HG03457 (cell line): ENCODE measurements around the gene TMEM185A.
"Not testable (repeated sequence)": the region's sequence is repeated elsewhere in the genome, so short reads cannot be mapped to it uniquely, and the experiment has no call there.

Experiments
- ATAC-seq: cut with Tn5 transposase; IDR thresholded peaks from one replicate; pipeline ENCODE4 v1.9.1; 2021; ENCODE audit warnings: moderate number of reproducible peaks; ENCODE audit not compliant: unreplicated experiment

TMEM185A gene

DNA sequence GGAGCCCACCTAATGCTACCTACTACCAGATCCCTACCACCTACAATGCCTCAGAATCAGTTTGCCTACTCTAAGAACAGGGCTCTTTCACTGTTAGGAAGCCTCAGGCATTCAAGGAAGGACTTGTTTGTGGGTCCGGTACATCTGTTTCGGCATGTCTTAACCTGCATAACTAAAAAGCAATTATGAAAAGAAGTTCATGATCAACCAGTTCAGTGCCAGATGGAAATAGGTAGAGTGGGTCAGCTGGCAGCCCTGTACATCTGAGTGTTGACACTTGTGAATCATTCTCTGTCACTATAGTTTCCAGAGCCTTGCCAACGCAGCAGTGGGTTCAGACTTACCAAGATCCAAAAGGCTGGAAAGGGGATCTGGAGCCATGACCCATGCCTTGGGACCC is 3.3 kb downstream of the TMEM185A start:
- no peak for ATAC-seq

DNA sequence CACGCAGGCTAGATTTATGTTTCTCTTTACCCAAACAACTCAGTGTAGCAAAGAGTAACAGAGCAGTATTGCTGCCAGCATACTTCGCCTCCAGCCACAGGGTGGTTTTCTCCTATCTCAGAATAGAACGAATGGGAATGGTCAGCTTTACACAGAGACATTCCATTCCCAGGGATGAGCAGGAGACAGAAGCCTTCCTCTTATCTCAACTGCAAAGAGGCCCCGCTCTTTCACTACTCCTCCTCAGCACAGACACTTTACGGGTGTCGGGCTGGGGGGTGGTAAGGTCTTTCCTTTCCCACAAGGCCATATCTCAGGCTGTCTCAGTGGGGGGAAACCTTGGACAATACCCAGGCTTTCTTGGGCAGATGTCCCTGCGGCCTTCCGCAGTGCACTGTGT is 4.8 kb downstream of the TMEM185A start:
- not testable (repeated sequence) for ATAC-seq

DNA sequence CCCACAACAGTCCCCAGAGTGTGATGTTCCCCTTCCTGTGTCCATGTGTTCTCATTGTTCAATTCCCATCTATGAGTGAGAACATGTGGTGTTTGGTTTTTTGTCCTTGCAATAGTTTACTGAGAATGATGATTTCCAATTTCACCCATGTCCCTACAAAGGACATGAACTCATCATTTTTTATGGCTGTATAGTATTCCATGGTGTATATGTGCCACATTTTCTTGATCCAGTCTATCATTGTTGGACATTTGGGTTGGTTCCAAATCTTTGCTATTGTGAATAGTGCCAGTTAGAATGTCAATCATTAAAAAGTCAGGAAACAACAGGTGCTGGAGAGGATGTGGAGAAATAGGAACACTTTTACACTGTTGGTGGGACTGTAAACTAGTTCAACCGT is 11.9 kb downstream of the TMEM185A start:
- not testable (repeated sequence) for ATAC-seq

DNA sequence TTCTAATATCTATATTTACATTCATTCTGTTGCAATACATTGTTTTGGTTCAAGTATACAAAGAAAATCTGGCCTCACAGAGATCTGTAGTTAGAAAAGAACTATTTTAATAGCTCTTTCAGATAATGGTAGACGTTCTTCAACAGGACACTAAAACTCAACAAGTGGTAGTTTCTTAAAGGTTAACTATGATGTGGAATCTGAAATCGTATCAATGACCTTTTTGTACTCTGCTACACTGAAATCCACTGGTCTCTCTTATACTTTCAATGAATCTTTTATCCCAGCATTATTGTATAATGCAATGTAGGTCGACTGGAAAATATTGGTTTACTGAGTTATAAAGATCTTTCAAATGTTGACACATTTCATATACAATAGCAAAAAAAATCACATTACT is 12.7 kb downstream of the TMEM185A start:
- no peak for ATAC-seq

DNA sequence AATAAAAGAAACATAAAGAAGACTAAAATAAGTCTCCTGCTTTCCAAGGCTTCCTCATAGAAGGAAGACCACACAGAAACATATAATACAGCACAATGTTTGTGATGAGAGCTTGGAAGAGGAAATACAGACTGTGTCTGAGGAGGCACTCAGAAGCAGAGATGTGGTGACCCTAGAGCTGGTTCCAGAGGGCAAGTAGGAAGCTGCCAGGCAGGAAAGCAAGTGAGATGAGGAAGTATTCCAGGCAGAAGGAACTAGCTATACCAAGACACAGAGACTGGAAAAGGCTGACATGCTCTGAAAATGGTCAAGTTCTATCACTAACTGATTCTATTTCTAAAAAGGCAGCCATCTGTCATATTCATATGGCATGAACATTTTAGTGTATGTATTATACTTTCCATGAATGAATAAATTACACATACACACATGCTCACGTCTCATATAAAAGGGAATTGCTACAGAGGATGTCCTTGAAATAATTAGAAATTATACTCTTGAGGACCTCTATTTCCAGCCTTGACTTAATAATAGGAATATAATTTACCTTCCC is 19.9 kb downstream of the TMEM185A start:
- ATAC-seq, result no peak

DNA sequence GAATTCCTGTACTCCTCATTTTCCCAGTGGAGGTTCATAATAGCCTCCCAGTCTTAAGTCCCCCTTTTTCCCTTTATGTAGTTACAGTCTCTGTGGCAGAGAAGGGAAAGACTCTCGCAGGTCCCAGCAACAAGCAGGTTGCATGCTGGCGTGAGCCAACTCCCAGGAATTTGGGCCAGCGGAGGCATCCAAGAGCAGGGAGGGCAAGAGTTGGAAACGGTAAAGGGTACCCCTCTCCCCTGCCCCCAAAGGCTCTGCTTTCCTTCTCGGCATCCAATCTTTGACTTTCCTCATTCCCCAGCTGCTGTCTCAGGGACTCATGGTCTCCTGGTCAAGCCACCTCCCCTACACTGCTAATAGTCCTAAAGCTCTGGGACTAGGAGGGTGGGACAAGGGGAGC is 21.1 kb downstream of the TMEM185A start:
- ATAC-seq, result no peak

DNA sequence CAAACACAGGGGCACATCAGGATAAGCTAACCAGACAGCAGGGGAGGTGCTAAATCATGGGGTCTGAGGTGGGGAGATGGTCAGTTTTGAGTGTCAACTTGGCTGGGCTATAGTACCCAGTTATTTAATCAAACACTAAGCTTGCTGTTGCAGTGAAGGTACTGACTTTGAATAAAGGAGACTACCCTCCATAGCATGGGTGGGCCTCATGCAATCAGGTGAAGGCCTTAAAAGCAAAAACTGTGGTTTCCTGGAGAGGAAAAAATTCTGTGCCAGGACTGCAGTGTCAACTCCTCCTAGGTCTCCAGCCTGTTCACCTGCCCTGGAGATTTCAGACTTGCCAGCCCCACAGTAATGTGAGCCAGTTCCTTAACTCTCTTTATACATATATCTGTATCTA is 23.9 kb downstream of the TMEM185A start:
- ATAC-seq, result no peak

DNA sequence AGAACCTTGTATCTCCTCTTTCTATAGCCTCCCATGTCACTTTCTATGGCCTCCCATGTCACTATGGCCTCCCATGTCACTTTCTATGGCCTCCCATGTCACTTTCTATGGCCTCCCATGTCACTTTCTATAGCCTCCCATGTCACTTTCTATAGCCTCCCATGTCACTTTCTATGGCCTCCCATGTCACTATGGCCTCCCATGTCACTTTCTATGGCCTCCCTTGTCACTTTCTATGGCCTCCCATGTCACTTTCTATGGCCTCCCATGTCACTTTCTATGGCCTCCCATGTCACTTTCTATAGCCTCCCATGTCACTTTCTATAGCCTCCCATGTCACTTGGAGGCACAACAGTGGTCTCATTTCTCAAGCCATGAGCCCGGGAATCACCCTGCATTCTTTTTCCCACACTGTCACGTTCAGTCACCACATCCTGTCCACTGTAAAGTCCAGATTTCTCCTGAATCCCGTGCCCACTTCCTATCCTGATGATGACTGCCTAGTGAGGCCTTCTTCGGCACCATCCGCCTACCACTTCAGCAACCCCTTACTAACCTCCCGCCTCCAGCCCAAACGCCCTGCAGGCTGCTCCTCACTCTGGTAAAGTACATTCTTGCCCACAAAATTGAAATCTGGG is 26.2 kb downstream of the TMEM185A start:
- not testable (repeated sequence) for ATAC-seq

DNA sequence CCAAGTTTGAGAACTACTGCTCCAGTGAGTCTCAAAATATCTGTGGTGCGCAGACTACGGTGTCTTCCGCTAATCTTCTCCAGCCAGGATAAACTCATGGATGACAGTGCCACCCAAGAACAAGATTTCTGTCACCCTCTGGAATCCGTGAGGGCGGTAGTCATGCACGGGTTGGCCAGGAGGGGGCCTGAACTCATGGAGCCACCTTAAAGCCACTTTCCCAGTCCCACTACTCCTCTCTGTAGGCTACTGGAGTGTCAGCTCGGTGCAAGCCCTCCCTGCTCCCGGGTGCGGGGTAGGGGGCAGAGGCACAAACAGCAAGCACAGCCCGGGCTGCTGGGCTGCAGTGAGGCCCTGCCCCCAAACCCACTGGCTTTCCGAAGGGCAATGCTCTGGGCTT is 33.0 kb downstream of the TMEM185A start:
- not testable (repeated sequence) for ATAC-seq

DNA sequence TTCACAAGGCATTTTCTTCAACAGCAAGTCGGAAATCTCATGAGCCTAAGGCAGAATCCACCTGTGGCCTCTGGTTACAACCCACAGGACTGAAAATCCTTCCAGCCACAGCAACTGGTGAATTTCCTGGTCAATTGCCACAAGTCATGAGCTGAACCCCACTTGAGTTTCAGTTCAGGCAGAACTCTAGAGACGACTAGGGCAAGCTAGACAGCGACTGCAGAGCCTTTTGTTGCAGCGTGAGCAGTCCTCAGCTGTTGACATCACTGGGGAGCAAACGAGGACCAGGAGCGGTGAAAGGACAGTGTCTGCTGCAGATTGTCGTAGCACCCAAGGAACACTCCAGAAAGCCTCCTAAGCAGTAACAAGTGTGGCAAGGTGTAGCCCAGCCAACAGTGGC is 35.6 kb downstream of the TMEM185A start:
- not testable (repeated sequence) for ATAC-seq

DNA sequence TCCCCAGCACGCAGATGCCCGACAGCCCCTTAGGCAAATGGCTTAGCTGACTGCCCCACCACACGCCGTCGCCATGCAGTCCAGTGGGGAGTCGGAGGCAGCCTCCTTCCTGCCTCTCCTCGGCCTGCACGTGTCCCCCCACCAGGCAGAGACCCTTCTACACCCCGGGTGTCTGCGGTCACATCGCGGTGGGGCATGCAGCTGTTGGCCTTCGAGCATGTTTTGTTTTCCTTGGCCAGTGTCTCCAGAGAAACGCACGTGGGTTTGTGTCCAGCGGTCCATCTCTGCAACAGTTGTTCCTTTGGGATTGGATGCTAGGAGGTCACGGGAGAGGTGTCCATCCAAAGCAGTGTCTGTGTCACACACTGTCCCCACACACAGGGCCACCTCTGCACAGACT is 36.4 kb downstream of the TMEM185A start, which contains the start of gene HSFX2:
TSS of gene HSFX2 (minus strand) at position 101 of the 400 bp plus-strand sequence. CDS start 614 bp downstream, outside the sequence.
- ATAC-seq, result not testable (repeated sequence)

DNA sequence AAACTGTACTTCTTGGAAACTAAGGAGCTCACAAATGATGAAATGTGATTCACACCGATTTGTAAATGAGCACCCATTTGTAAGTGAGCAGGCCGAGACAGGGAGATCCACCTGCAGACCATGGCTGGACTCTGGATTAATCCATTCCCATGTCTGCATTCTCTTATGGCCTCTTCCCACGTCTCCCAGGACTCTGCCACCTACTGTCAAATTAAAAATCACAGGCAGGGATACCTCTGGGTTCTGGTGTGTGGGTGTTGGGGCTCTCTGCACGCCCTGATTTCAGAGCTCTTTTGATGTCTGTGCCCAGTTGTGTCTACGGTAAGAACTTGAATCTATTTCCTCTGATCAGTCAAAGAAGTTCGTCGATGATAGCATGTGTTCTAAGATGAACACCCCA is 40.6 kb downstream of the TMEM185A start:
- not testable (repeated sequence) for ATAC-seq

DNA sequence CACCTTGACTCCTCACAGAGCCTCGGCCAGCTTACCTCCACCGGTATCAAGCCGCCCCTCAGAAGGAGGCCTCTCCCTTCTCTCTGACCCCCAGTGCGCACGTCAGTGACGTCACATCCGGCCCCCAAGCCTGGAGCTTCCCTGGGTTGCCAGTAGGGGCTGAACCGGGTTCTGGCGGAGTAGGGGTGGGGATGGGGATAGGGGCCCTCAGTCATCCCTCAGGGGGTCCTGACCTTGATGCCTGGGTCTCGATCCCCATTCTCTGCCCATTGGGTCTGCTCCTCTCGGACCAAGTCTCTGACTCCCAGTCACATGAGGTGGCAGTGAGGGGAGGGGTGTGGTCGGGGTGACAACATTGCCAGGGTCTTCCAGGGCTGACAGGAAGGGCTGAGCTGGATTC is 44.2 kb downstream of the TMEM185A start, which contains the start of gene MAGEA9B:
TSS of gene MAGEA9B (minus strand) at position 101 of the 400 bp plus-strand sequence. CDS start 4,280 bp downstream, outside the sequence.
- ATAC-seq, result not testable (repeated sequence)

DNA sequence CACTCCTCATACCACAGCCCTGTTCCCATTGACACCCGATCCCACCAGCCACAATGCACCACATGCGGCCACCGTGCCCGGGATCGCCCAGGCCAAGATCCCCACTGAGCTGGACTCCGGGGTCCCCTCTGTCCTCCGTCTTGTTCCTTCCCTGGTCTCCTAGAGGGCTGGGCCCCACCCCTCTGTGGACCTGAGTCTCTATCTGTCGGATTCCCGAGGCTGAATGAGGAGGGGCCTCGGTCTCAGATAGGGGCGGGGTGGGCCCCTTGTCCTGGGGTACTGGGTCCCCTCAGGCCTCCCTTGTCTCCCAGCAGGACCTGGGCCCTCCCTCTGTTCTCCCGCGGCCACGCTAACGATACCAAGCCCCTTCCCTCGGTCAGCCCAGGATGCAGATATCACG is 46.0 kb downstream of the TMEM185A start:
- ATAC-seq, result not testable (repeated sequence)

DNA sequence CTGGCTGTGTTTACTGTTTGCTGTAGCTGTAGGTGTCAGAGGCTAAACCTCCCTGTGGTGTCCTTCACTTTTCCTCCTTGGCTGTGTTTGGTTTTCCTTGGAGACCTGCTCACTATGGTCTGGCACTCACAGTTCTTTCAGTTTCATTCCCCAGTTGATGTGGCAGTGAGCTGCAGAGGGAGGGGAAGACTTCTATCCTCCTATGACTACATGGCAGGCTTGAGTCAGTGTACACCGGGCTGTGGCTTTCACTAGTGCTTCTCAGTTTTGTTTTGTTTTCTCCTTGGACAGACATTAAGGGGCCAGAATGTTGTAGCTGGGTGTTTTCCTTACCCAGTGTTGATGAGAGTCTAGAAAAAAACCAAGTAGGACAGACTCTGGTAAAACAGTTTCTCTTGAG is 58.1 kb downstream of the TMEM185A start:
- peak; percentile 100 for ATAC-seq

DNA sequence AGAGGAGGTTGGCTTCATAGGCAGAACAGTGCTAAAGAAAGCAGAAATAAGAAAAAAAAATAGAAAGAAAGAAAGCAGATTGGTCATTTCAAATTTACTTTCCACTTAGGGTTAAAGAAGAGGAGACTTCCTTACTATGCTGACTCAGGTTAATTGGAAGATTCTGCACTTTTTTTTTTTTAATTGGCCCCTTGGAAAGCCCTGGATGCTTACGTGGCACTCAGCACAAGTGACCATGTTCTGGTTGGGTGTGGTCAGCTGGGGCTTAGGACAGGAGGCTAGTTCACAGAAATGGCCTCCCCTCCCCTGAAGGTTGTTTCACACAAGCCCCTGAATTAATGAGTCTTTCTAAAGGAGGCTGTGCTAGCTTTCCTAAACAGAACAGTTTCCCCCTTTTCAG is 58.8 kb downstream of the TMEM185A start:
- ATAC-seq, result no peak

DNA sequence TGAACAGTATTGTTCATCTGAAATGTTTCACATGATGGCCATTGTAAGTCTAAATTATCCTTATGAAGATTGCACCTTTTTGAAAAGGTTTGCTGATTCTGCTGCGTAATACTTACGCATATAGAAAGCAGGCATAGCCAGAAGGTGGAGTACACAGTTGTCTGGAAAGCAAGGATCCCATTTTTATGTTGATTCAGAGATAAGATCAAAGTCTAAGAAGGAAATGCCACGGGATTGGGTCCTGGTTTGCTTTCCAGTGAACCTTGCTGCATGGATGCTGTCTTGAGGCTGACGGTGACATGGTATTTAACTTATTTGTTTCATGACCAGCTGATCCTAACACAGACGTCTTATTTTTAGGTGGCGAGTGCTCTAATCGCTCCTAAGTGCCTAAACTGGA is 59.8 kb downstream of the TMEM185A start:
- no peak for ATAC-seq

DNA sequence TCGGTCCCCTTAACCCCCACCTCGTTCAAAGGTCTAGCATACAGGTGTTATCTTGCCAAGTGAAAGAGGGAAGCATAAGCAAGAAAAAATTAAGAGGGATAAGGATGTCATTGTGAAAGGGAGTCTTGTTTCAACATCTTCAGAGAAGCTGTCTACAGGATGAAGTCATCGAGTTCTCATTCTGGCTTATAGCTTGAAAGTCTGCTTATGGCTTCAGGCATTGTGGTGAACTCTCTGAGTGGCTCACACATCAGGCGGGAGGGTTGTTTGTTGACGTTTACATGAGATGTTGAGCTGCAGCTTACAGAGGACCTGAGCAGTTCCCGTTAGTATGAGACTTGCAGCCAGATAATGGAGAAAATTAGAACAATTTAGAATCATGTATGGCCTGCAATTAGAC is 60.9 kb downstream of the TMEM185A start:
- no peak for ATAC-seq

DNA sequence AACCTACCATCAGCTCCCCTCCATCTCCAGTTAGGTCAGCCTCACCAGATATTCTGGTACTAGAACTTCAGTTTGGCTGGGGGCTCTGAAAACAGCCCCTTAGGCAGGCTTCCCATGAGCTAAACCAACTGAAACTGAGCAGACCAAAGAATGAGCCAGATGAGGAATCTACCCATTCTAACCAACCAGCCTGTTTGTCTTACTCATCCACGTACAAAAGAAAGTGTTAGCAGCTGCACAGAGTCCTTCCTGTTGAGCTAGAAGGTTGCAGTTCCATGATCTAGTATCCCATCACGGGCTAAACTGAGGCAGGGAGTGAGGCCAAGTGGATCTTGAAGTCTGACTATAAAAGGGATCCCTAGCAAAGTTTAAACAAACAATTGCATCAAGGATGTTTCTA is 61.8 kb downstream of the TMEM185A start:
- no peak for ATAC-seq

DNA sequence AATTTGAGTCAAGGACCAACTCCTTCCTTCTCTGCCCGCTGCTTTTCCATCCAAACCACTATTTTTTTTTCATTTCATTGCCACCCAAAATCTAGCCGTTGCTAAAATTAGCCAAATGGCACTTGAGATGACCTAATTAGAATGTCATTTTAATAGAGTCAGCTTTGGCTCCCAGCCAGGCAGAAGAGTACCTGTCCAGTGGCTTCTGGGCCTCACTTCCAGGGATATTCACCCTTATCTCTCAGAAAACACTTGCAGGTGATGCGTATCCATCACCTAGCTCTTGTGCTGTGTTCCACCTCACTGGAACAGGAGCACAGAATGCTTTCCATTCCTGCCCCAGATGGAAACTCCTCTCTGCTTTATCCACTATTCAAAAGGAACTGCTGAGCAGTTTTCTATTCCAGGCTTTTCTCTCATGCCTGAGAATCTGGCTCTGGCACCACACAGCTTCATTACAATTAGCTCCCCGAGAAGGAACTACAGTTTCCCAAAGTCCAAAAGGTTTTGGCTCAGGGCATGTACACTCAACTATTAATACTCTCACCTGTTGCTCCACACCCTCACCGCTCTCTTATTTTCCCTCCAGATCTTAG is 62.8 kb downstream of the TMEM185A start:
- ATAC-seq, result no peak

DNA sequence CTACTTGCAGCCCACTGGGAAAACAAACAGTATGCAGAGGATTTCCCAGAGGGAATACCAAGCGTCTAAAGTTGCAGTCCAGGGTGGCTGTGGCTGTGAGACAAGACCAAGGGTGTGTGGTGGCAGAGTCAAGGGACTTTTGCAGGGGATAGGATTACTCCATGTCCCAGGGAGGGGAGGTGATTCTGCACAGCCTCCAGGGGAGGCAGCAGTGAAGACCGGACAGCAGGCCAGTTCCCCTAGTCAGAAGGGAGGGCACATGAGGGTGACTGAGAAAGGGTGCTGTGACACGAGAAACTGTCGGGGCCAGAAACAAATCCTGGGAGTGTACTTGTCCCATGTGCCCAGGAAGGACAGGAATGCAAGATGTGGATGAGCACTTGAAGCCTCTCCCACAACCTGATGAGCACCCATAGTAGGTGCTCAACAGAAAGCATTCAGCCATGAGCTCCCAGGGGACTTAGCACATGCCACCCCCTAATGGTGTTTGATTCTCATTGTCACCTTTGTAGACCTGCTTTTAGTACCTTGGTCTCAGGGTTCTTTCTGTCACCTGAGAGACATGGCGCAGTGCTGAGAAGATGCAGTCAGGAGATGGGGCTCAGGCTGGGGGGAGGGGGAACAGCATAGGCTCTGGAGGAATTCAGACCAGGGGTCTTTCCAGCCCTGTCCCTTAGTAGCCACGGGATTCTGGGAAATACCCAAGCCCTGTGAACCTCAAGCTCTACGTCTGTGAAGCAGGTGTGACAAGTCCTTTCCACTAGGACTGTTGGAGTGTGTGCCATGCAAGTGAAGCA is 63.8 kb downstream of the TMEM185A start:
- ATAC-seq, result no peak
